IMR-90 (cell line): ENCODE data around the gene TIMM9. TPM values are rescaled to one million over a fixed set of nuclear protein-coding genes. Genes with fewer than 3 reads are reported as not detected.

Experiments used
- ATAC-seq: fragments of 200-7000 bp; cut with Tn5 transposase; 2 replicates; pipeline ENCODE4 v1.9.1; 2020; ENCODE audit warnings: low read depth, mild to moderate bottlenecking, moderate library complexity
- BruUV-seq: library from RNA; stranded (reverse); fragments of 400-500 nt; replicated peaks from 2 replicates; lab custom pipeline; 2021; lab: Mats Ljungman, UMichigan
- CTCF ChIA-PET: fragments of 300-600 bp; formaldehyde crosslinking; extraction: SDS; loops from one replicate; lab custom pipeline; 2021; ENCODE audit warnings: antibody characterized with exemption; lab: Yijun Ruan, JAX
- POLR2A ChIA-PET: fragments of 300-600 bp; sonication (Branson Sonifier 250); formaldehyde crosslinking; loops from one replicate; lab custom pipeline; 2022; ENCODE audit warnings: antibody characterized with exemption; ENCODE audit not compliant: unreplicated experiment; lab: Charles Lee
- DNase-seq: peaks from one replicate; pipeline ENCODE4 v3.0.0; 2013
- H2AFZ ChIP-seq: replicated peaks from 2 replicates; pipeline ENCODE3; 2013; ENCODE audit warnings: low read length, mild to moderate bottlenecking; ENCODE audit not compliant: poor library complexity
- H2AK5ac ChIP-seq: 2 replicates; pipeline ENCODE4 v1.6.1; 2013; ENCODE audit warnings: low read depth, low read length, inconsistent platforms
- H2AK9ac ChIP-seq: replicated peaks from 2 replicates; pipeline ENCODE3; 2013; ENCODE audit warnings: mild to moderate bottlenecking, low read depth, low read length, moderate library complexity; ENCODE audit not compliant: poor library complexity
- H2BK120ac ChIP-seq: 2 replicates; pipeline ENCODE4 v1.6.1; 2013; ENCODE audit warnings: low read depth, low read length, inconsistent platforms
- H2BK15ac ChIP-seq: 3 replicates; pipeline ENCODE4 v1.6.1; 2013; ENCODE audit warnings: low read depth, low read length, inconsistent platforms
- H2BK20ac ChIP-seq: 2 replicates; pipeline ENCODE4 v1.6.1; 2013; ENCODE audit warnings: low read depth, mild to moderate bottlenecking, inconsistent platforms, low read length, moderate library complexity
- H2BK5ac ChIP-seq: 2 replicates; pipeline ENCODE4 v1.6.1; 2013; ENCODE audit warnings: mild to moderate bottlenecking, low read depth, low read length, inconsistent platforms; ENCODE audit not compliant: poor library complexity, severe bottlenecking
- H3K14ac ChIP-seq: replicated peaks from 2 replicates; pipeline ENCODE4 v1.6.1; 2013; ENCODE audit warnings: low read depth, low read length, inconsistent platforms
- H3K18ac ChIP-seq: 2 replicates; pipeline ENCODE4 v1.6.1; 2013; ENCODE audit warnings: low read depth, low read length, control low read depth
- H3K23ac ChIP-seq: 2 replicates; pipeline ENCODE4 v1.6.1; 2013; ENCODE audit warnings: low read depth, low read length, inconsistent platforms
- H3K27ac ChIP-seq: 2 replicates; pipeline ENCODE4 v1.5.1; 2013; ENCODE audit warnings: mild to moderate bottlenecking, control low read depth, low read length; ENCODE audit not compliant: insufficient read depth
- H3K27me3 ChIP-seq: 2 replicates; pipeline ENCODE4 v1.6.1; 2013; ENCODE audit warnings: low read length; ENCODE audit not compliant: control insufficient read depth, insufficient read depth
- H3K36me3 ChIP-seq: 2 replicates; pipeline ENCODE4 v1.6.1; 2013; ENCODE audit warnings: low read length, mixed read lengths; ENCODE audit not compliant: control insufficient read depth, insufficient read depth
- H3K4ac ChIP-seq: 2 replicates; pipeline ENCODE4 v1.6.1; 2013; ENCODE audit warnings: low read depth, low read length, inconsistent platforms
- H3K4me1 ChIP-seq: 2 replicates; pipeline ENCODE4 v1.6.1; 2013; ENCODE audit warnings: low read length, mixed read lengths; ENCODE audit not compliant: control insufficient read depth, insufficient read depth
- H3K4me2 ChIP-seq: 2 replicates; pipeline ENCODE4 v1.6.1; 2013; ENCODE audit warnings: low read depth, mild to moderate bottlenecking, control low read depth, low read length, moderate library complexity
- H3K4me3 ChIP-seq: 2 replicates; pipeline ENCODE4 v1.5.1; 2013; ENCODE audit warnings: low read depth, mild to moderate bottlenecking, control low read depth, low read length, moderate library complexity; ENCODE audit not compliant: insufficient read depth
- H3K56ac ChIP-seq: 2 replicates; pipeline ENCODE4 v1.6.1; 2013; ENCODE audit warnings: low read length, inconsistent platforms; ENCODE audit not compliant: insufficient read depth; ENCODE audit errors: extremely low read depth
- H3K79me1 ChIP-seq, 2 experiments: 2 replicates each; pipeline ENCODE4 v1.6.1; 2013; ENCODE audit warnings: low read length in 2 of 2, inconsistent platforms in 1 of 2, low read depth in 1 of 2
- H3K9ac ChIP-seq: 2 replicates; pipeline ENCODE4 v1.6.1; 2013; ENCODE audit warnings: low read depth, low read length, control low read depth
- H3K9me1 ChIP-seq: 2 replicates; pipeline ENCODE4 v1.6.1; 2013; ENCODE audit warnings: low read length, inconsistent platforms; ENCODE audit not compliant: insufficient read depth
- H3K9me3 ChIP-seq: 2 replicates; pipeline ENCODE4 v1.6.1; 2013; ENCODE audit warnings: low read length; ENCODE audit not compliant: control insufficient read depth, insufficient read depth
- H4K20me1 ChIP-seq: 2 replicates; pipeline ENCODE4 v1.6.1; 2013; ENCODE audit warnings: low read length, inconsistent platforms; ENCODE audit not compliant: insufficient read depth
- H4K5ac ChIP-seq: 2 replicates; pipeline ENCODE4 v1.6.1; 2013; ENCODE audit warnings: mild to moderate bottlenecking, low read depth, low read length, control low read depth
- H4K8ac ChIP-seq, 2 experiments: 2 replicates each; pipeline ENCODE4 v1.6.1; 2013; ENCODE audit warnings: low read depth in 2 of 2, low read length in 2 of 2, control low read depth in 1 of 2, inconsistent platforms in 1 of 2
- H4K91ac ChIP-seq: 2 replicates; pipeline ENCODE4 v1.6.1; 2013; ENCODE audit warnings: low read depth, low read length, inconsistent platforms; ENCODE audit not compliant: insufficient read depth
- CHD1 ChIP-seq: IDR thresholded peaks from 2 replicates; pipeline ENCODE4 v1.6.1; 2012; ENCODE audit warnings: low read depth, low read length, improper control_type of control experiment
- CTCF ChIP-seq: conservative IDR thresholded peaks from 2 replicates; pipeline ENCODE4 v1.5.1; 2012; ENCODE audit warnings: mild to moderate bottlenecking, low read depth, low read length, improper control_type of control experiment
- FOS ChIP-seq: fragments of 150-350 bp; IDR thresholded peaks from 2 replicates; pipeline ENCODE4 v1.6.1; 2016; ENCODE audit warnings: low read depth, low read length
- MAFK ChIP-seq: IDR thresholded peaks from 2 replicates; pipeline ENCODE4 v1.6.1; 2012; ENCODE audit warnings: low read depth, low read length, improper control_type of control experiment
- MAZ ChIP-seq: IDR thresholded peaks from 2 replicates; pipeline ENCODE4 v1.6.1; 2012; ENCODE audit warnings: low read depth, mild to moderate bottlenecking, low read length, improper control_type of control experiment, moderate library complexity, borderline replicate concordance
- MXI1 ChIP-seq: IDR thresholded peaks from 2 replicates; pipeline ENCODE4 v1.6.1; 2012; ENCODE audit warnings: low read depth, mild to moderate bottlenecking, low read length, moderate library complexity, borderline replicate concordance
- POLR2A ChIP-seq: IDR thresholded peaks from 2 replicates; pipeline ENCODE4 v1.6.1; 2012; ENCODE audit warnings: mild to moderate bottlenecking, low read depth, low read length
- USF2 ChIP-seq: fragments of 150-350 bp; IDR thresholded peaks from 2 replicates; pipeline ENCODE4 v1.6.1; 2017; ENCODE audit warnings: mild to moderate bottlenecking, antibody characterized with exemption, low read length, low read depth
- WGBS, 2 experiments: methylation state at CpG; one replicate each; pipeline versions ENCODE4 v1.1.5 to v1.1.7; 2013; ENCODE audit warnings: missing lambda C conversion rate in 2 of 2; ENCODE audit not compliant: insufficient read length in 1 of 2; ENCODE audit errors: extremely low coverage in 2 of 2; 5-methylcytosine and 5-hydroxymethylcytosine counted together
- dilution Hi-C: fragments of 300-500 bp; cut with HindIII; formaldehyde crosslinking; loops from one replicate; pipeline ENCODE4 v1.14.3; 2018; ENCODE audit warnings: low sequenced_read_pairs; ENCODE audit not compliant: unreplicated experiment
- in situ Hi-C: fragments of 300-500 bp; cut with MboI; formaldehyde crosslinking; loops from 3 replicates; pipeline ENCODE4 v1.14.3; 2019; ENCODE audit warnings: low sequenced_read_pairs, inconsistent platforms, mixed read lengths
- intact Hi-C: fragments of 100-400 bp; cut with micrococcal nuclease; formaldehyde crosslinking; loops from 2 replicates; pipeline ENCODE4 v1.10.0; 2022
- polyA plus RNA-seq, 3 experiments: library from polyadenylated mRNA; depleted of rRNA; stranded (reverse); fragments of >200 nt; gene quantifications; 2 replicates each; pipeline ENCODE4 v1.2.3, GENCODE V29; 2012; ENCODE audit warnings: low replicate concordance in 1 of 3
- total RNA-seq: library from RNA; depleted of rRNA; stranded (reverse); fragments of >200 nt; gene quantifications from 2 replicates; pipeline ENCODE4 v1.2.3, GENCODE V29; 2012

The TIMM9 gene
- total and polyA plus RNA-seq, 2 of the 4 experiments (the other 2 are of a cell fraction): 23.7 to 27.8 TPM

- no peak for TF ChIP-seq FOS
- TF ChIP-seq POLR2A: peak; percentile 72; the same call in 1 of the 2 replicates
- peak; percentile 29; the same call in 1 of the 2 replicates for TF ChIP-seq MAZ
- no peak for TF ChIP-seq USF2
These were observed at the start of gene TIMM9, which contains the start of gene KIAA0586 (continued) for GRCh38 chr14:58427281-58428117.

DNA sequence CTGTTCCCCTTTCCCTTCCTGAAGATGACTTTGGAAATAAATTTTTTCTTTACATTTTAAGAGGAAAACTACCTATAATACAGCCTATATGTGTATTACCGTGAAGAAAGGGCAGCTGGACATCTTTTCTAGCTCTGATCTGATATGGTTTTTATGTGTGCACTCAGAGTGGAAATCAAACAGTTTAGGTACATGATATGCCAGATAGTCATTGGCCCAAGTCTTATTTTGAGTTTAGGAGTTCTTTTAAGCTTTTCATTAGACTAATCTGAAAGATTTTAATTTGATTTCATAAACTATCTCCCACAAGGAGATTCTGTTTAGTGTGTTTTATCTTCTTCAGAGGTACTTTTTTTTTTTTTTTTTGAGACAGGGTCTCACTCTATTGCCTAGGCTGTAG lies 49.0 kb upstream of the TIMM9 start:
- intact Hi-C loops: no loop called here

More for the DNA sequence above, 49.0 kb upstream of the TIMM9 start:
- Histone ChIP-seq H3K14ac (no peak overlapping the region), H3K4me2 (no peak overlapping the region), H4K8ac (no peak overlapping the region), H3K9ac (no peak overlapping the region), H3K18ac (no peak overlapping the region), H3K56ac (no peak overlapping the region), H3K27ac (no peak overlapping the region), H2AFZ (no peak overlapping the region), H4K20me1 (no peaks in the 10 kb centered on the region), H3K4me3 (no peak overlapping the region), H4K5ac (no peak overlapping the region), H3K9me3 (no peaks in the 10 kb centered on the region), H3K4me1 (no peaks in the 10 kb centered on the region), H3K36me3 (peaks cover 5% of the 10 kb centered on the region), H2BK15ac (no peak overlapping the region), H2AK9ac (no peak overlapping the region), H4K91ac (no peak overlapping the region), H3K9me1 (no peaks in the 10 kb centered on the region; the same call in 1 of the 2 replicates), H3K23ac (no peak overlapping the region), H2BK20ac (no peak overlapping the region), H3K4ac (no peak overlapping the region), H3K79me1 (no peaks in the 10 kb centered on the region; a peak in 1 of 4 replicates), H2AK5ac (no peak overlapping the region), H3K27me3 (no peaks in the 10 kb centered on the region), H2BK120ac (no peak overlapping the region), H2BK5ac (no peak overlapping the region)
- dilution Hi-C loops (no loop called here), in situ Hi-C loops (loop anchor here (25.0 kb wide), 1 partner anchor 986 kb away; the partner anchor contains the start of gene GPR135)
- DNase-seq (no peak), ATAC-seq (no peak)
- WGBS, 2 experiments: no CpG with 5 or more reads among the region's 1 CpG
- TF ChIP-seq CTCF (no peak), FOS (no peak), MAZ (no peak), MAFK (no peak), MXI1 (no peak), CHD1 (no peak)
- CTCF ChIA-PET: interaction anchor here (0.6 kb wide), 2 partner anchors 13 to 259 kb away, joined by 3 read pairs; no protein-coding TSS in a partner anchor
- BruUV-seq: no TSS peak
- POLR2A ChIA-PET: no interaction called here
